Astrocyte (in vitro differentiated cells and primary cell): Measurements from ENCODE around the gene RPP25L. TPM values are rescaled to one million over a fixed set of nuclear protein-coding genes. Genes with fewer than 3 reads are reported as not detected.

Experiments used
- DNase-seq: peaks from one replicate; pipeline ENCODE4 v3.0.0-alpha.2; 2010; ENCODE audit warnings: low read depth
- FAIRE-seq: peaks from 2 replicates; lab custom pipeline; 2011; peaks lifted over from hg19 to GRCh38; lab: Jason Lieb, UNC
- H2AFZ ChIP-seq: 2 replicates; pipeline ENCODE4 v1.6.0; 2012; ENCODE audit warnings: low read depth, low read length, inconsistent platforms
- H3K27ac ChIP-seq: 2 replicates; pipeline ENCODE4 v1.5.1; 2011; ENCODE audit warnings: low read depth, low read length, inconsistent platforms
- H3K27me3 ChIP-seq: 2 replicates; pipeline ENCODE4 v1.6.0; 2011; ENCODE audit warnings: low read length, inconsistent platforms; ENCODE audit not compliant: insufficient read depth
- H3K36me3 ChIP-seq: 2 replicates; pipeline ENCODE4 v1.5.1; 2011; ENCODE audit warnings: low read length, inconsistent platforms; ENCODE audit not compliant: insufficient read depth
- H3K4me1 ChIP-seq: 2 replicates; pipeline ENCODE4 v1.5.1; 2011; ENCODE audit warnings: low read length, inconsistent platforms; ENCODE audit not compliant: insufficient read depth
- H3K4me2 ChIP-seq: 2 replicates; pipeline ENCODE4 v1.6.0; 2012; ENCODE audit warnings: low read length, inconsistent platforms
- H3K4me3 ChIP-seq: 2 replicates; pipeline ENCODE4 v1.5.1; 2011; ENCODE audit warnings: low read depth, mild to moderate bottlenecking, low read length, inconsistent platforms; ENCODE audit not compliant: insufficient read depth
- H3K79me2 ChIP-seq: 2 replicates; pipeline ENCODE4 v1.6.0; 2012; ENCODE audit warnings: mild to moderate bottlenecking, low read length, inconsistent platforms; ENCODE audit not compliant: insufficient read depth
- H3K9ac ChIP-seq: 2 replicates; pipeline ENCODE4 v1.6.0; 2012; ENCODE audit warnings: mild to moderate bottlenecking, low read length, inconsistent platforms
- H3K9me3 ChIP-seq: 2 replicates; pipeline ENCODE4 v1.5.1; 2012; ENCODE audit warnings: low read depth, mild to moderate bottlenecking, low read length, inconsistent platforms; ENCODE audit not compliant: insufficient read depth
- H4K20me1 ChIP-seq: 2 replicates; pipeline ENCODE4 v1.6.0; 2012; ENCODE audit warnings: low read length, inconsistent platforms; ENCODE audit not compliant: insufficient read depth
- H3K27ac Mint-ChIP-seq: one replicate; pipeline ENCODE4 v1.8.0; 2021; ENCODE audit warnings: mild to moderate bottlenecking, mixed read lengths; ENCODE audit not compliant: unreplicated experiment
- H3K27me3 Mint-ChIP-seq: one replicate; pipeline ENCODE4 v1.8.0; 2021; ENCODE audit warnings: low read depth, mixed read lengths; ENCODE audit not compliant: unreplicated experiment
- H3K36me3 Mint-ChIP-seq: one replicate; pipeline ENCODE4 v1.8.0; 2021; ENCODE audit warnings: low read depth, mixed read lengths; ENCODE audit not compliant: unreplicated experiment
- H3K4me1 Mint-ChIP-seq: one replicate; pipeline ENCODE4 v1.8.0; 2021; ENCODE audit warnings: low read depth, mixed read lengths; ENCODE audit not compliant: unreplicated experiment
- H3K4me3 Mint-ChIP-seq: one replicate; pipeline ENCODE4 v1.8.0; 2021; ENCODE audit warnings: mild to moderate bottlenecking, moderate library complexity, mixed read lengths; ENCODE audit not compliant: unreplicated experiment
- H3K9me3 Mint-ChIP-seq: one replicate; pipeline ENCODE4 v1.8.0; 2021; ENCODE audit warnings: mild to moderate bottlenecking, mixed read lengths; ENCODE audit not compliant: unreplicated experiment
- CTCF ChIP-seq: IDR thresholded peaks from 2 replicates; pipeline ENCODE4 v1.5.1; 2011; ENCODE audit warnings: low read depth, mild to moderate bottlenecking, inconsistent platforms, low read length, moderate library complexity; ENCODE audit not compliant: insufficient read depth
- EZH2 ChIP-seq: IDR thresholded peaks from 2 replicates; pipeline ENCODE4 v1.6.1; 2012; ENCODE audit warnings: mild to moderate bottlenecking, low read length, inconsistent platforms; ENCODE audit not compliant: insufficient read depth
- total RNA-seq: library from RNA; stranded (reverse); gene quantifications from 2 replicates; pipeline ENCODE4 v1.2.1, GENCODE V29; 2021

Gene RPP25L
- total RNA-seq, 1 donor from 2014 or later: 13.9 TPM

DNA sequence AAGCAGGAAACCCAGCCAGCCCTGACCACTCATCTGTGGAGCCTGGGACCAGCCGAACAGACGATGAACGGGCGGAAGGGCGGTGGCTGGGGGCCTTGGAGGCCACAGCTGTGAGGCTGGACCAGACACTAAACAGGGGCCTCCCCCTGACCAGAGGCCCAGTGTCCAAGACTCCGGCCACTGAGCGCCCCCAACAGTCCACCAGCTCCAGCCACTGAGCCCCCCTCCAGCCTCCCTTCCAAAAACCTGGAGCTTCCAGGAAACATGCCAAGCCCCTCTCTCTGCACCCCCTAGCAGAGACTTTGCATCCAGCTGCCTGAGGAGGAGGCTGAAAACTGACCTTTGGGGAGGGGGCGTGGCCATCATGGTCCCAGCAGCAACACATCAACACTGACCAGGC, 45.6 kb downstream of the RPP25L start:
- peaks cover 14% of the 10 kb centered on the region for H3K4me1 Mint-ChIP-seq
- H3K27ac ChIP-seq: no peak overlapping the region
- no peak overlapping the region for H3K4me2 ChIP-seq
- H3K4me3 ChIP-seq: no peak overlapping the region
- no peaks in the 10 kb centered on the region for H4K20me1 ChIP-seq
- H3K27me3 Mint-ChIP-seq: peaks cover 49% of the 10 kb centered on the region
- H3K4me3 Mint-ChIP-seq: no peak overlapping the region
- H3K36me3 ChIP-seq: no peaks in the 10 kb centered on the region
- no peak for DNase-seq
- H3K9ac ChIP-seq: no peak overlapping the region
- no peaks in the 10 kb centered on the region for H3K79me2 ChIP-seq
- H3K36me3 Mint-ChIP-seq: peaks cover 31% of the 10 kb centered on the region
- H2AFZ ChIP-seq: no peak overlapping the region
- FAIRE-seq: no peak
- no peaks in the 10 kb centered on the region for H3K4me1 ChIP-seq
- peaks cover 8% of the 10 kb centered on the region for H3K9me3 Mint-ChIP-seq
- no peaks in the 10 kb centered on the region for H3K9me3 ChIP-seq
- no peak for TF ChIP-seq EZH2
- no peak for TF ChIP-seq CTCF
- H3K27me3 ChIP-seq: peaks cover 28% of the 10 kb centered on the region
- no peak overlapping the region for H3K27ac Mint-ChIP-seq

- Histone ChIP-seq H2AFZ (no peak overlapping the region), H3K4me3 (no peak overlapping the region), H3K4me2 (no peak overlapping the region), H3K4me1 (no peaks in the 10 kb centered on the region), H3K27ac (no peak overlapping the region), H3K9ac (no peak overlapping the region), H3K9me3 (no peaks in the 10 kb centered on the region), H3K36me3 (no peaks in the 10 kb centered on the region), H3K79me2 (no peaks in the 10 kb centered on the region), H3K27me3 (peaks cover 26% of the 10 kb centered on the region), H4K20me1 (no peaks in the 10 kb centered on the region)
- TF ChIP-seq CTCF (no peak), EZH2 (no peak)
- Mint-ChIP-seq H3K27me3 (peaks cover 46% of the 10 kb centered on the region), H3K9me3 (peaks cover 8% of the 10 kb centered on the region), H3K36me3 (peaks cover 31% of the 10 kb centered on the region), H3K4me1 (peaks cover 16% of the 10 kb centered on the region), H3K4me3 (no peak overlapping the region), H3K27ac (no peak overlapping the region)
- DNase-seq: no peak
- FAIRE-seq: no peak
These were observed 46.0 kb downstream of the RPP25L start for GRCh38 chr9:34565856-34566255.

GRCh38 chr9:34564617-34565016, 47.3 kb downstream of the RPP25L start:
- FAIRE-seq (no peak), DNase-seq (no peak)
- Histone ChIP-seq H3K9me3 (no peaks in the 10 kb centered on the region), H3K9ac (no peak overlapping the region), H2AFZ (no peak overlapping the region), H3K4me1 (peaks cover 8% of the 10 kb centered on the region), H3K27ac (no peak overlapping the region), H3K36me3 (no peaks in the 10 kb centered on the region), H3K4me3 (no peak overlapping the region), H4K20me1 (no peaks in the 10 kb centered on the region), H3K27me3 (peaks cover 17% of the 10 kb centered on the region), H3K4me2 (no peak overlapping the region), H3K79me2 (no peaks in the 10 kb centered on the region)
- peaks cover 37% of the 10 kb centered on the region for H3K27me3 Mint-ChIP-seq
- no peak overlapping the region for H3K4me3 Mint-ChIP-seq
- no peak for TF ChIP-seq EZH2
- no peak for TF ChIP-seq CTCF
- H3K9me3 Mint-ChIP-seq: peaks cover 8% of the 10 kb centered on the region
- H3K4me1 Mint-ChIP-seq: peaks cover 14% of the 10 kb centered on the region
- peaks cover 31% of the 10 kb centered on the region for H3K36me3 Mint-ChIP-seq
- no peak overlapping the region for H3K27ac Mint-ChIP-seq
